Activated naive CD4-positive, alpha-beta T cell treated with anti-CD3 and anti-CD28 coated beads, Interleukin-2, amount 50 U/mL, for 24 hours (primary cell): ENCODE data around the gene MAN1A2.

Experiments used
- H3K27ac Mint-ChIP-seq: one replicate; pipeline ENCODE4 v1.8.0; 2021; ENCODE audit warnings: mild to moderate bottlenecking, mixed read lengths
- H3K27me3 Mint-ChIP-seq: one replicate; pipeline ENCODE4 v1.8.0; 2021; ENCODE audit warnings: mixed read lengths
- H3K36me3 Mint-ChIP-seq: one replicate; pipeline ENCODE4 v1.8.0; 2021; ENCODE audit warnings: mixed read lengths
- H3K4me1 Mint-ChIP-seq: one replicate; pipeline ENCODE4 v1.8.0; 2021; ENCODE audit warnings: mixed read lengths
- H3K4me3 Mint-ChIP-seq: one replicate; pipeline ENCODE4 v1.8.0; 2021; ENCODE audit warnings: mild to moderate bottlenecking, mixed read lengths
- H3K9me3 Mint-ChIP-seq: one replicate; pipeline ENCODE4 v1.8.0; 2021; ENCODE audit warnings: mixed read lengths

MAN1A2 gene

GRCh38 chr1:117576236-117576635, 209.0 kb downstream of the MAN1A2 start:
- Mint-ChIP-seq H3K4me1 (peaks cover 18% of the 10 kb centered on the region), H3K27me3 (no peaks in the 10 kb centered on the region), H3K27ac (no peak overlapping the region), H3K4me3 (no peak overlapping the region), H3K36me3 (no peaks in the 10 kb centered on the region), H3K9me3 (no peaks in the 10 kb centered on the region)

GRCh38 chr1:117577191-117577885, 210.1 kb downstream of the MAN1A2 start:
- Mint-ChIP-seq H3K9me3 (no peaks in the 10 kb centered on the region), H3K4me1 (peaks cover 10% of the 10 kb centered on the region), H3K27me3 (no peaks in the 10 kb centered on the region), H3K4me3 (no peak overlapping the region), H3K27ac (no peak overlapping the region), H3K36me3 (no peaks in the 10 kb centered on the region)

GRCh38 chr1:117578466-117578865, 211.2 kb downstream of the MAN1A2 start:
- no peaks in the 10 kb centered on the region for H3K36me3 Mint-ChIP-seq
- no peaks in the 10 kb centered on the region for H3K27me3 Mint-ChIP-seq
- H3K27ac Mint-ChIP-seq: peak overlapping the region; percentile 33
- no peak overlapping the region for H3K4me3 Mint-ChIP-seq
- H3K4me1 Mint-ChIP-seq: no peaks in the 10 kb centered on the region
- no peaks in the 10 kb centered on the region for H3K9me3 Mint-ChIP-seq
